Karpas-422 (cell line): Measurements from ENCODE around the gene AADACL3. TPM values are rescaled to one million over a fixed set of nuclear protein-coding genes. Genes with fewer than 3 reads are reported as not detected.

Experiments
- DNase-seq: peaks from one replicate; pipeline ENCODE4 v3.0.0-alpha.2; 2015
- H2AFZ ChIP-seq: fragments of 200-600 bp; sonication (generic); 2 replicates; pipeline ENCODE4 v1.6.1; 2014; ENCODE audit warnings: antibody characterized with exemption, low read length, mixed read lengths
- H3K27ac ChIP-seq: fragments of 200-600 bp; sonication (generic); 2 replicates; pipeline ENCODE4 v1.5.1; 2014; ENCODE audit warnings: mild to moderate bottlenecking, low read length, moderate library complexity
- H3K27me3 ChIP-seq: fragments of 200-600 bp; sonication (generic); 2 replicates; pipeline ENCODE4 v1.6.1; 2014; ENCODE audit warnings: low read length, mixed read lengths
- H3K36me3 ChIP-seq: fragments of 200-600 bp; sonication (generic); 2 replicates; pipeline ENCODE4 v1.6.1; 2014; ENCODE audit warnings: low read length, mixed read lengths; ENCODE audit not compliant: insufficient read depth
- H3K4me1 ChIP-seq: fragments of 200-600 bp; sonication (generic); 2 replicates; pipeline ENCODE4 v1.6.1; 2014; ENCODE audit warnings: mild to moderate bottlenecking, low read length, mixed read lengths
- H3K4me2 ChIP-seq: fragments of 200-600 bp; sonication (generic); 2 replicates; pipeline ENCODE4 v1.6.1; 2014; ENCODE audit warnings: low read length, low read depth, mild to moderate bottlenecking; ENCODE audit not compliant: poor library complexity, severe bottlenecking
- H3K4me3 ChIP-seq: fragments of 200-600 bp; sonication (generic); 2 replicates; pipeline ENCODE4 v1.5.1; 2014; ENCODE audit warnings: mild to moderate bottlenecking, antibody characterized with exemption, low read length, mixed read lengths
- H3K79me2 ChIP-seq: fragments of 200-600 bp; sonication (generic); 2 replicates; pipeline ENCODE4 v1.6.1; 2014; ENCODE audit warnings: mild to moderate bottlenecking, low read length, mixed read lengths
- H3K9ac ChIP-seq: fragments of 200-600 bp; sonication (generic); 2 replicates; pipeline ENCODE4 v1.6.0; 2014; ENCODE audit warnings: low read length
- H3K9me2 ChIP-seq: fragments of 200-600 bp; sonication (generic), shearing (Covaris generic); replicated peaks from 2 replicates; pipeline ENCODE4 v1.6.0; 2014; ENCODE audit warnings: mild to moderate bottlenecking, low read length, moderate library complexity; ENCODE audit not compliant: insufficient read depth
- H3K9me3 ChIP-seq: fragments of 300-700, 200-600 bp; sonication (generic); 2 replicates; pipeline ENCODE4 v1.6.1; 2014; ENCODE audit warnings: low read length, mixed read lengths
- H4K20me1 ChIP-seq: fragments of 200-600 bp; sonication (generic); 2 replicates; pipeline ENCODE4 v1.6.1; 2014; ENCODE audit warnings: mild to moderate bottlenecking, antibody characterized with exemption, low read length, low read depth; ENCODE audit not compliant: insufficient read depth
- small RNA-seq: library from RNA; depleted of rRNA; stranded (forward); fragments of <200 nt; gene quantifications from one replicate; pipeline ENCODE3, GENCODE V24; 2014
- total RNA-seq: library from RNA; depleted of rRNA; stranded (reverse); fragments of >200 nt; shearing (Covaris generic); gene quantifications from 2 replicates; pipeline ENCODE4 v1.2.3, GENCODE V29; 2014; ENCODE audit warnings: low replicate concordance; rRNA removed

AADACL3 gene
- total RNA-seq, 1 experiment from 2014 or later, result not detected

GRCh38 chr1:12774801-12775345 is 59.0 kb downstream of the AADACL3 start:
- no peak overlapping the region for H3K4me2 ChIP-seq
- H3K4me1 ChIP-seq, result no peaks in the 10 kb centered on the region
- H3K4me3 ChIP-seq, result no peak overlapping the region
- no peaks in the 10 kb centered on the region for H3K79me2 ChIP-seq
- H3K9ac ChIP-seq, result no peak overlapping the region
- H2AFZ ChIP-seq, result no peak overlapping the region
- no peak for DNase-seq
- no peaks in the 10 kb centered on the region for H3K9me2 ChIP-seq
- H3K36me3 ChIP-seq, result no peaks in the 10 kb centered on the region
- no peaks in the 10 kb centered on the region for H4K20me1 ChIP-seq
- H3K9me3 ChIP-seq, result no peaks in the 10 kb centered on the region
- H3K27me3 ChIP-seq, result no peaks in the 10 kb centered on the region
- H3K27ac ChIP-seq, result no peak overlapping the region

DNA sequence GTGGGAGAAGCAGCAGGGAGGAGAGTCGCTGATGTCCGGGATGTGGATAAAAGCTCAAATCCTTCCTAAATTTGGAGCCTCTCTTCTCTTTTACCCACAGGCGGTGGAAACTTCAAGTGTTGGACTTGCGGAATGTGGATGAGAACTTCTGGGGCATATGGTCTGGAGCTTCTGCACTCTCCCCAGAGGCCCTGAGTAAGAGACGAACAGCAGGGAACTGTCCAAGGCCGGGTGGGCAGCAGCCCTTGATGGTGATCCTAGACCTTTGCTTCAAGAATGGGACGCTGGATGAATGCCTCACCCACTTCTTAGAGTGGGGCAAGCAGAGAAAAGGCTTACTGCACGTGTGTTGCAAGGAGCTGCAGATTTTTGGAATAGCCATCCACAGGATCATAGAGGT is 59.5 kb downstream of the AADACL3 start:
- no peak for DNase-seq
- Histone ChIP-seq H3K9me3 (no peaks in the 10 kb centered on the region), H3K9me2 (no peaks in the 10 kb centered on the region), H3K27ac (no peak overlapping the region), H3K4me1 (no peaks in the 10 kb centered on the region), H2AFZ (no peak overlapping the region), H3K27me3 (no peaks in the 10 kb centered on the region), H3K4me3 (no peak overlapping the region), H3K4me2 (no peak overlapping the region), H3K9ac (no peak overlapping the region), H4K20me1 (no peaks in the 10 kb centered on the region), H3K36me3 (no peaks in the 10 kb centered on the region), H3K79me2 (no peaks in the 10 kb centered on the region)

GRCh38 chr1:12776801-12777557 is 61.1 kb downstream of the AADACL3 start:
- no peak overlapping the region for H3K9ac ChIP-seq
- no peak overlapping the region for H2AFZ ChIP-seq
- H3K4me1 ChIP-seq, result no peaks in the 10 kb centered on the region
- no peaks in the 10 kb centered on the region for H3K79me2 ChIP-seq
- H3K4me3 ChIP-seq, result no peak overlapping the region
- no peak overlapping the region for H3K27ac ChIP-seq
- no peak for DNase-seq
- H3K27me3 ChIP-seq, result no peaks in the 10 kb centered on the region
- H3K4me2 ChIP-seq, result no peak overlapping the region
- no peaks in the 10 kb centered on the region for H3K36me3 ChIP-seq
- no peaks in the 10 kb centered on the region for H3K9me2 ChIP-seq
- H3K9me3 ChIP-seq, result no peaks in the 10 kb centered on the region
- H4K20me1 ChIP-seq, result no peaks in the 10 kb centered on the region

Small RNA genes within 50 kb of the gene (small RNA-seq; reads per million reads assigned to genes)
- gene AC244670.1, result not detected

Other genes starting within 250 kb of the AADACL3 start
- gene DHRS3, start 97.9 kb upstream of the AADACL3 start, total RNA-seq, result 0.19 TPM in 1 of 2 replicates, not detected in the other
- not detected in 2 replicates for gene AADACL4, start 72.0 kb upstream of the AADACL3 start, total RNA-seq
- gene CFAP107, start 30.1 kb downstream of the AADACL3 start, total RNA-seq, result not detected in 2 replicates
- not detected in 2 replicates for gene PRAMEF12, start 57.6 kb downstream of the AADACL3 start, total RNA-seq
- gene PRAMEF1, start 75.3 kb downstream of the AADACL3 start, total RNA-seq, result not detected in 2 replicates
- not detected in 2 replicates for gene PRAMEF11, start 115.3 kb downstream of the AADACL3 start, total RNA-seq
- gene HNRNPCL1, start 132.6 kb downstream of the AADACL3 start, total RNA-seq, result not detected in 2 replicates
- not detected in 2 replicates for gene PRAMEF2, start 141.0 kb downstream of the AADACL3 start, total RNA-seq
- gene PRAMEF4, start 170.1 kb downstream of the AADACL3 start, total RNA-seq, result not detected in 2 replicates
- not detected in 2 replicates for gene PRAMEF10, start 182.2 kb downstream of the AADACL3 start, total RNA-seq
- gene PRAMEF7, start 200.5 kb downstream of the AADACL3 start, total RNA-seq, result not detected in 2 replicates
- gene PRAMEF6, start 231.5 kb downstream of the AADACL3 start, total RNA-seq, result not detected in 2 replicates